Measurements from ENCODE around the gene CCL25. TPM values are rescaled to one million over a fixed set of nuclear protein-coding genes. Genes with fewer than 3 reads are reported as not detected.
"Not testable (repeated sequence)": the region's sequence is repeated elsewhere in the genome, so short reads cannot be mapped to it uniquely, and the experiment has no call there.

CCL25 gene
- total and polyA plus RNA-seq, 10 donors: 0.42 to 1.2 (median 0.66) TPM; not detected in 4

DNA sequence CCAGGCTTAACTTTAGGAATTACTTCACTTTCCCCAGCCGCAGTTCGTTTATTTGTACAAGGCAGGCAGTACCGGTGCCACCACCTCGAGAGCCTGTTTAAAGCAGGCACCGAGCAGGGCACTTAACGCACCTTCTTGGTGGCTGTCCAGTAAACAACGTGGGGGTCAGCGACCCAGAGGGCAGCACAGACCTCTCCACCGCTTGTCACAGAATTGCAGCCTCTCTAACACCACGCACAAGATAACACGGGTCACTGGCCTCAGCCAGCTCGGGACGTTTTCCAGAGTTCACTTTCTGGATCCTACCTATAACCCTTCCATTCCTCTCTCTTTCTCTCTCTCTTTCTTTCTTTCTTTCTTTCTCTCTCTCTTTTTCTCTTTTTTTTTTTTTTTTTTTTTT lies 30.3 kb upstream of the CCL25 start:
- intact Hi-C loops (cut with DNase I; ENCODE audit: low total_unique reads): no loop called here
- no peaks in the 10 kb centered on the region for H3K36me3 ChIP-seq
- peaks cover 0 to 6% (median 3%) of the 10 kb centered on the region in 6 donors for H3K4me1 ChIP-seq
- H3K27me3 ChIP-seq (replicated peaks in 1 of 7): no peaks in the 10 kb centered on the region
- no peak overlapping the region for H3K27ac ChIP-seq
- WGBS, 5 donors: 88 to 93% (median 88%) methylated on average over 13 of the region's 13 CpGs
- H3K4me3 ChIP-seq: no peak overlapping the region
- no peak for DNase-seq
- no peak for TF ChIP-seq POLR2A (IDR thresholded peaks at IDR 0.05)
- TF ChIP-seq CTCF (IDR thresholded peaks at IDR 0.05 in 8 of 11, conservative IDR thresholded peaks at IDR 0.05 in 3 of 11): no peak
- TF ChIP-seq POLR2AphosphoS5 (IDR thresholded peaks at IDR 0.05): no peak
- H3K9me3 ChIP-seq: no peaks in the 10 kb centered on the region

GRCh38 chr19:8023371-8023770 lies 29.2 kb upstream of the CCL25 start:
- no peaks in the 10 kb centered on the region for H3K9me3 ChIP-seq
- no peak overlapping the region for H3K27ac ChIP-seq
- no peak for DNase-seq
- TF ChIP-seq POLR2A (IDR thresholded peaks at IDR 0.05) (no peak), CTCF (IDR thresholded peaks at IDR 0.05 in 8 of 11, conservative IDR thresholded peaks at IDR 0.05 in 3 of 11) (no peak)
- H3K27me3 ChIP-seq (replicated peaks in 1 of 7): no peaks in the 10 kb centered on the region
- no peaks in the 10 kb centered on the region for H3K4me1 ChIP-seq
- intact Hi-C loops (cut with DNase I; ENCODE audit: low total_unique reads): no loop called here
- H3K36me3 ChIP-seq: no peaks in the 10 kb centered on the region
- H3K4me3 ChIP-seq: no peak overlapping the region
- WGBS, 5 donors: 92 to 95% (median 93%) methylated on average over 5 of the region's 5 CpGs

GRCh38 chr19:8024256-8024655 lies 28.3 kb upstream of the CCL25 start:
- H3K27me3 ChIP-seq (replicated peaks in 1 of 7); H3K4me1 ChIP-seq: not testable (repeated sequence)

GRCh38 chr19:8025316-8025715 lies 27.2 kb upstream of the CCL25 start:
- Histone ChIP-seq H3K4me1 (no peaks in the 10 kb centered on the region), H3K4me3 (no peak overlapping the region), H3K9me3 (no peaks in the 10 kb centered on the region), H3K27me3 (replicated peaks in 1 of 7) (no peaks in the 10 kb centered on the region), H3K36me3 (no peaks in the 10 kb centered on the region), H3K27ac (no peak overlapping the region)
- TF ChIP-seq POLR2AphosphoS5 (IDR thresholded peaks at IDR 0.05): no peak
- no peak for TF ChIP-seq CTCF (IDR thresholded peaks at IDR 0.05 in 8 of 11, conservative IDR thresholded peaks at IDR 0.05 in 3 of 11)
- no peak for TF ChIP-seq POLR2A (IDR thresholded peaks at IDR 0.05)
- intact Hi-C loops (cut with DNase I; ENCODE audit: low total_unique reads): no loop called here
- no peak for DNase-seq
- 73 to 86% (median 83%) methylated on average over 5 of the region's 5 CpGs for WGBS, 5 donors

More at GRCh38 chr19:8024256-8024655, 28.3 kb upstream of the CCL25 start:
- intact Hi-C loops (cut with DNase I; ENCODE audit: low total_unique reads); DNase-seq; H3K27ac ChIP-seq; H3K9me3 ChIP-seq; H3K4me3 ChIP-seq; H3K36me3 ChIP-seq: not testable (repeated sequence)
- WGBS, 5 donors: 85 to 100% (median 93%) methylated on average over 3 of the region's 3 CpGs

DNA sequence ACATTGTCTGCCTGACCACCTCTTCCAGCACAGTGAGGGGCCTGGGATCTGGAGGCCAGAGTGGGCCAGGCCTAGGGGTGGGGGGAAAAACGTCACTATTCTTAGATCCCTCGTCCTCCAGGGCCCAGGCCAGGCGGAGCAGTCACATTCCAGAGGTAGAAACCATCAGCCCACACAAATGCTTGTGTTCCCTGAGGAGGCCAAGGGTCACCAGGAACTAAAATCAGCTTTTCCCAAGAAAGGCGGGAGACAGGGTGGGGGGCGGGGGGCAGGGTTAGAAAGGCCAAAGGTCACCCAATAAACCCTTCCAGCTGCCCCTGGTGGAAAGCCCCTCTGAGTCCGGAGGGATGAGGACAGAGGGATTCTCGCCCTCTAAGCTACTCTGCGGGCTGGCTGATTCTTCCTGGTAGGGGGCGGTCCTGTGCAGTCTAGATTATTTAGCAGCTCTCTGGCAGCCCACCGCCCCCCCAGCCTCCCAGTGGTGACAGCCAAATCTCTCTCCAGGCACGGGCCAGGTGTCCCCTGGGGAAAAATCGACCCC lies 23.5 kb upstream of the CCL25 start:
- Histone ChIP-seq H3K9me3 (no peaks in the 10 kb centered on the region), H3K4me1 (no peaks in the 10 kb centered on the region), H3K27me3 (replicated peaks in 1 of 7) (peaks cover 0 to 7% (median 0%) of the 10 kb centered on the region in 7 donors), H3K36me3 (no peaks in the 10 kb centered on the region), H3K27ac (no peak overlapping the region), H3K4me3 (no peak overlapping the region)
- DNase-seq: no peak
- intact Hi-C loops (cut with DNase I; ENCODE audit: low total_unique reads): no loop called here
- TF ChIP-seq POLR2AphosphoS5 (IDR thresholded peaks at IDR 0.05) (no peak), CTCF (IDR thresholded peaks at IDR 0.05 in 8 of 11, conservative IDR thresholded peaks at IDR 0.05 in 3 of 11) (no peak), POLR2A (IDR thresholded peaks at IDR 0.05) (no peak)
- 54 to 73% (median 70%) methylated on average over 11 to 12 of the region's 12 CpGs for WGBS, 5 donors
